Hematopoietic multipotent progenitor cell treated with erythropoietin and hydrocortisone succinate and interleukin-3 and kit ligand, for 8 days (in vitro differentiated cells): ENCODE measurements around the gene CACNA1H.

Experiments used
- DNase-seq: peaks from one replicate; pipeline ENCODE4 v3.0.0-alpha.2; 2015

CACNA1H gene

DNA sequence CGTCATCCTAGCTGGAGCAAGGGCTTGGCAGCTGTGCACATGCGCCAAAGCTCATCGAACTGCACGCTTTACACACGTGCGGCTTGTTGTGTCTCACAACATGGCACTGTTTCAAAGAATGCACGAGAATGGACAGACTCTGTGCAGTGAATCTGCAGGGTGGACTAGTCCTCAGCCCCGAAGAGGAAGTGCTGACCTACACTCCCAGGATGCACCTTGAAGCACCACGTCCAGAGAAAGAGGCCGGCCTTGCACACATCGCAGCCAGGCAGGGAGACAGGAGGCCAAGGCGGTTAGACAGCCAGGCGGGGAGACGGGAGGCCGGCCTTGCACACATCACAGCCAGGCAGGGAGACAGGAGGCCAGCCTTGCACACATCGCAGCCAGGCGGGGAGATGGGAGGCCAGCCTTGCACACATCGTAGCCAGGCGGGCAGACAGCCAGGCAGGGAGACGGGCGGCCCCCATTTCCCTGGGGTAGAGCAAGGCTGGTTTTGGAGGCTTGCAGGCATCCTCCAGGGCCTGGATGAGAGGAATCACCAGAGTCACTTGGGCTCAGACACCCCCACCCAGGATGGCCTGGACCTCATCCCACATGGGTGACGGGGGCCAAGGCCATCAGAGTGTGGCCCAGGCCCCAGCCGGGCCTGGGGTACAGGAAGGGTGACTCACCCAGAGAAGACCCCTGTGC lies 9.0 kb upstream of the CACNA1H start:
- no peak for DNase-seq

DNA sequence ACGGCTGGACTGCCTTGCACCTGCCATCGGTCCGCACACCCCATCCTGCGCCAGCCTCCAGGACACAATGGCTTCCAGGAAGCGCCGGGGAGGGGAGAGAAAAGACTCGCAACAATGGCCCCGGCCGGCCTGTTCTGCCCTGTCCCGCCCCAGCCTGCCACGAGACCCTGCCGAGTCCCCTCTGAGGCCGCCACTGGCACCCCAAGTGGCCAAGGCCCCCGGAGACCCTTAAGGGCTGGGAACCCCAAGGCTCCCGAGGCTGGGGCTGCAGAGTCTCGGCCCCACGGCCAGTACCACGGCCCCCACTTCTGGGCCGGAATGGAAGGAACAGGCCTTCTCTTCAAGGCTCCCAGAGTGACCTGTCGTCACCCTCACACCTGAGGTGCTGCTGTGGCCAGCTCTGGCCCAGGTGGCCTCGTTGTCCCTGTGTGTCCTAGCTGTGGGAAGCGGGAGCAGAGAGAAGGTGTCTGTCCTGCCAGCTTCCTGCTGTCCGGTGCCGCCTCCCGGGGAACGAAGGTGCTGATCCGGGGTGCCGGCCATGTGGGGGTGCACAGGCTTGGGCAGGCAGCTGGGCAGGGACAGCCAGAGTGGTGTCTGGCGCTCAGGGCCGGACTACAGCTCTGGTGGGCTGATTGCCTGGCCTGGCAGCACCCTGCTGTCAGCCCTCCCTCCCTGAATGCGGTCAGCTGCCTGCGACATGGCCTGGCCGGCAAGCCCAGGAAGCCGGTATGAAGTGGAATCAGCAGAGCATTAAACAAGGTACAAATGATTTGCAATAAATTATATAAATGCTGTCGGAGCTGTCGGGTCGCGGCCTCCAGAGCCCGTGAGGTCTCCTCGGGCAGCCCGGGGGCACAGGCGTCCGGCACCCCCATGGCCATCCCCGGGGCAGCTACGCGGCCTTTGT lies 8.2 kb upstream of the CACNA1H start:
- DNase-seq = no peak

- no peak for DNase-seq
These were observed 7.4 kb upstream of the CACNA1H start for GRCh38 chr16:1145383-1146100.

DNA sequence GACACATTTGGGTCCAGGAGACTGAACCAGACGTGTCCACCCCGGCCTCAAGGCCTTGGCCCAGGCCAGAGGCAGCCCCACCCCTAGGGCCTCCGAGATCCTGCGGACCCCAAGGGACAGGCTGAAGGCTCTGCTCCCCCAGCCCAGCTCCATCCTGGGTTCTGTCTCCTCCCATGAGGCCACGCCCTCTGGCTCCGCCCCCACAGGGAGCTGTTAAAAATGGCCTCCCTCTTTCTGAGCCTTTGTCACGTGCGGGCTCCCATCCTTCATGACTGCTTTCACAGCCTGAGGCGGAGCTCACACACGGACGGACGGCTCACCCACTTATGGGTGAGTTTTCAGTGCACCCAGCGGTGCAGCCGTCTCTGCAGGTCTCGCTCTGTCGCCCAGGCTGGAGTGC lies 6.5 kb upstream of the CACNA1H start:
- no peak for DNase-seq

GRCh38 chr16:1147027-1147426 lies 5.9 kb upstream of the CACNA1H start:
- no peak for DNase-seq

DNA sequence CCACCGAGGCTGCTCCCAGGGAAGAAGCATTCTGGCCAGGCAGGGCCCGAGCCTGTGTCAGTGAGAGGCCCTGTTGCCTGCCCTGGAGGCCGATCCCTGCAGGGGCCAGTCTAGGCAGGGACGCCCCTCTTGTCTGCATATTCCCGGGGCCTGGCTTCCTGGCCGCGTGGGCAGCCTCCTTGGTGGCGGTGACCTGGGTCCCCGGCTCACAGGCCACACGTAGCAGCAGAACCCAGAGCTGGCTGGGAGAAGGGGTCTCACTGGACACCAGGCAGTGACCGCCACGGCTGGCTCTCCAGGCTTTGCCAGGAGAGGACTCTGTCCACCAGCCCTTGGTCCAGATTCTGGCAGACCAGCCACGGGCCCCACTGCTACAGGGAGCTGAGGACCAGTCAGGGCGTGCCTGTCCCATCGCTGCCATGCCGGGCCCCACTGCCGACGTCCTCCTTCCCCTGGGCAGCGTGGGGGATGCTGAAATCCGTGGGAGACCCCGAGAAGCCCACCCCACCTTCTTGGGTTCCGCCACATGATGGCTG lies 3.7 kb upstream of the CACNA1H start:
- no peak for DNase-seq

GRCh38 chr16:1150511-1150982 lies 2.4 kb upstream of the CACNA1H start:
- peak; percentile 43 for DNase-seq

DNA sequence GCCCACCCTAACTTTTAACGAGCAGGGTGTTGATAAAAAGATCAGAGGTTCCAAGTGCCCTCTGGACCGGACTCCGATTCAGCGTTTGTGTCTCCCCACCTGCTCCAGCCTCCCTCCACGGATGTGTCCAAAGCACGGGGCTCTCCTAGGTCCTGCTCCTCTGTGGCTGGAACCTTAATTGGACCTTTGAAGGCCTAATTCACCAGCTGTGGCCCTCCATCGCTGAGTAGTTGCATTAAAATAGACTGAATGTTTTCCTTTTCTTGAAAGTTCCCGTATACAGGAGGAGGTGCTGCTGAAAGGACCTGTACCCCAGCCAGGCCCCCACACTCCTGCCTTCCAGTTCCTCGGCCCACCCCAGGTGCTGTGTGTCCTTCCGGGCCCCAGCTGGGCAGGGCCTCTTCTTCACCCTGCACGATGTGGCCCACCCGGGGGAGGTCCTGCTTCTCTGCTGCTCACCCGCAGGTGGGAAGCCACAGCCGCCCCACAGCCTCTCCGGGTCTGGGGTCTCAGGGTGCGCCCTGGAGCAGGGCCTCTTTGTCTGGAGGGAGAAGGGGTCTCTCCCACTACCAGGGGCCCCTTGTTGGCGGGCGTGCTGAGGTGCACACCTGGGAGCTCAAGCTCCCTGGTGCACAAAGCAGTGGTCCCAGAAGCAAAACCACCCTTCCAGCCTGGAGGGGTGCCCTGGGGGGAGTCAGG lies 1.3 kb upstream of the CACNA1H start:
- no peak for DNase-seq

DNA sequence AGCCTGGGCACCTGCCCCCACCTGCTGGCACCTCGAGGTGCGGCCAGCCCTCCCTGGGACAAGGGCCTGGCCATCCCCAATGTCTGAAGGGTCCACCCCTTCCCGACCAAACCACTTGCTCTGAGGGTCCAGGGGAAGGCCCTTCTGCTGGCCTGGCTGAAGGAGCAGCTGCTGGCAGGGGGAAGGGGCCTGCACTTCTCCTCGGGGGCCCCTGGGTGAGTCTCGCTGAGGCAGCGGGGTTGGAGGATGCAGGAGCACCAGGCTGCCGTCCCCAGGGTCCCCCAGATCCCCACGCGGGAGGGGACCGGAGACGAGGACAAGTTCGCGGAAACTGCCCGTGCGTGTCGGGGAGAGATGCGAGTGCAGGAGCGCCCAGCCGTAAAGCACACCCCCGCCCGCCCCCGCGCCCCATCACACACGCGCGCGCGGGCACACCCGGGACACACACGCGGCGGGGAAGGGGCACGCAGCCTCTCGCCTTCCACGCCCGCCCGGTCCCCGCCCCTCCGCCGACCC lies 725 bp upstream of the CACNA1H start:
- DNase-seq = no peak

GRCh38 chr16:1153480-1154160 lies 714 bp downstream of the CACNA1H start:
- no peak for DNase-seq

DNA sequence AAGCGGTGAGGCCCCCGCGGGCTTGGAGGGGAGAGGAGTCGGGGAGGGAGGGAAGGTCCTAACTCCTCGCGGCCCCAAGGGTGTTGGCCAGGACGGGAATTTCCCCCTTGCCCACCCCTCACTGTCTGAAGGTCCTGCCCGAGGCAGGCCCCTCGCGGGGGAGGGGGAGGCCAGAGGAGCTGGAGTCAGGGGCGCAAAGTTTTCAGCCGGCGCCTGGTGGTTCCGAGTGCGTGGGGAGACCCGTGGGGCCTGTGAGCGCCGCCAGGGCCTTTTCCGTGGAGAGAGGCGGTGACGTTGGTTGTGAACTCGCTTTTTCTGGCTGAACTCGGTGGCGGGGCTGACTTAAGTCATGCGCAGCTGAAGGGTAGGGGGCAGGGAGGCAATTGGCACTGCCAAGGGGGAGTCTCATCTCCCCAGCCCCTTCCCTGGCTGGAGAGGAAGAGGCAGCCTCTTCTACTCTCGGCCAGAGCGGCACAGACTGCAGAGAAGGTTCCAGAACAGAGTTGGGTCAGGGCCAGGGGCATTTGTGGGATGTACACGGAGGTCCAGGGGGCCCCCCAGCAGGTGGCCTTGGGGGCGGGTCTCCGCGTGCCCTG lies 1.5 kb downstream of the CACNA1H start:
- DNase-seq = no peak

- DNase-seq = no peak
These were observed 2.0 kb downstream of the CACNA1H start for GRCh38 chr16:1154887-1155331.

DNA sequence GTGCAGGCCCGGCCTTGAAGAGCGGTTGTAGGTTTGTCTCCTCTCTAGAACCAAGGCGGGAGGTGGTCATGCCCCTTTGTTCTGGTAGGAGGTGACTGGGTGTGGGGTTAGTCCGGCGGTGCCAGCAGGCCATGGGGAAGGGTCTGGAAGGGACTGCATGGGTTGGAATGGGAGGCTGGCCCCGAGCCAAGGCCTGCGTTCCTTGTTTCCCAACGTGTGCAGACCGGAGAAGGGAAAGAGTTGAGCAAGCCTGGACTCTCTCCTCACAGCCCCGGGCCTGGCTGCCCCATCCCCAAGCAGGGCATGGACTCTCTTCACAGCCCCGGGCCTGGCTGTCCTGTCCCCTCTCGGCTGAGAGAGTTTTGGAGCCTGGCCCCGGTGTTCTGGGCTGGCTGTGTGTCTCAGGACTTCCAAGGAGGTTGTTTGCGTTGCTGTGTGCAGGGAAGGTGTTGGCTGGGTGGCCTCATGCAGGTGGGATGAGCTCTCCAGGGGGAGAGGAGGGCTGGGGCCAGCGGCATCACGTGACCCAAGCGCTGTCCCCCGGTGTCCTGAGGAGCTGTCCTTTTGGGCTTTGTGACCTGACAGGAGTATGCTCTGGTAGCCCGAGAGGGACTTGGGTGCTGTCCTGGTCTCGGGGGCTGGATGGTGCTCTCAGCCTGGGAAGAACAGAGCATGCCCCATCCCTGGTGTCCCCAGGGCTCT lies 2.6 kb downstream of the CACNA1H start:
- DNase-seq = no peak

GRCh38 chr16:1156055-1156982 lies 3.4 kb downstream of the CACNA1H start:
- DNase-seq = no peak

- no peak for DNase-seq
These were observed 4.2 kb downstream of the CACNA1H start for GRCh38 chr16:1156983-1157638.

DNA sequence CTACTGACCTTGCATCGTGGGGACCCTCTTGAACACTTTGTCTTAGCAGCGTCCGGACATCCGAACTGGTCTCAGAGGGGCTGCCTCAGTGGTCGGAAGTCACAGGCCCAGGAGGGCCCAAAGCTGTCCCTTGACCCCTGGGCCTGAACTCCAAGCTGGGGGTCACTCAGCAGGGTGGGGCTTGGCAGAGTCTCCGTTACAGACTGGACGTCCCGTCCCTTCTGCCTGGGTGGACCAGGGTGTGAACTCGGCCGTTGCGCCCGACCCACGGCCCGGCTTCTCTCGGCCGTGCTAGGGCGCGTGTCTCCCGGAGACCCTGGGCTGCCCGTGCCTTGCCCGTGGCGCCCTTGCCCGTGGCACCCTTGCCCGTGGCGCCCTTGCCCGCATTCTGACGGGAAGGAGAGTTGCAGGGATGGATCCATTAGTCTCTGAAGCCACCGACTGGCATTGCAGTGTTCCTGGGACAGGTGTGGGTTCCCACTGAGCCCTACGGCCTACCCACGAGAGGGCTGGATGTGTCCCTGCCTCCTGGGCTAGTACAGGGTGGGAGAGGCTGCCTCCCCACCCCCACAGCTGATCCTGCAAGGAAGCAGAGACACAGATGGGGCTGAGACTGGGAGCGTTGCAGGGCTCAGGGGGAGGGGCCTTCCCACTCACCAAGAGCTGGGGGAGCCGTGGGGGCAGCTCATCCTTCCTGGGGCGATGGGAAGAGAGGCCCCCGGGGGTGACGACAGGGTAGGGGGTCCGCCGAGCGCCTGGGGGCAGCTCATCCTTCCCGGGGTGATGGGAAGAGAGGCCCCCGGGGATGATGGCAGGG lies 4.9 kb downstream of the CACNA1H start:
- no peak for DNase-seq

DNA sequence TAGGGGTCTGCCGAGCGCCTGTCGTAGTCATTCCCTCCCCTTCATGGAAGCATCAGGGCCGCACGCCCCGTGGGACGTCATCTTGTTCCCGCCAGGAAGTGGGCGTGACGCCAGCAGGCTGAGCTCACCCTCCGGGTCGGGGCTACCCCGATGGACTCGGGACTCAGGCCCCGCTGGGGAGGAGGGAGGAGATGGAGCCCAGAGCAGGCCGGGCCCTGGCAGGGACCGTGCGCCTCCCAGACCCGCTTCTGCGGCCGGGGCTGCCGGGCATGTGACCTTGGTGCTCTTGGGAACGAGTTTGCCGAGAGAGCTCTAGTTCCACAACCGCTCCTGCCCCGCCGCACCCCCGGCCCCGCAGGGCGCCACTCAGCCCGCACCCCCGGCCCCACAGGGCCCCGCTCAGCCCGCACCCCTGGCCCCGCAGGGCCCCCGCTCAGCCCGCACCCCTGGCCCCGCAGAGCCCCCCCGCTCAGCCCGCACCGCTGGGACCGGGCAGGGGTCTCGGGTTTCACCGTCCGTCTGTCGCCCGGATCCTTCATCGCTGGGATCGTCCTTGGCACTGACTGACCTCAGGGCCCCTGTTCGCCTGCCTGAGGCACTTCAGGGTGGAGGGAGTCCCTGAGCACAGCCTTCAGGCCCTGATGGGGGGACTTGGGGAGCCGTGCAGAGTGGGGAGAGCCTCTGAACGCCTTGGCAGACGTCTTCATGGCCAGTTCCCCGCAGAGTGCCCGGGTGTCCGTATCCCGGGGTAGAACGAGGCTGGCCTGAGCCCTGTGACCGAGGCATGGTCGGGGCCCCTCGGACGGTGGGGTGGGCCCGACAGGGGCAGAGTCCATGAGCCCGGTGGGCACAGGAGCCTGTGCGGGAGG lies 5.8 kb downstream of the CACNA1H start:
- no peak for DNase-seq
